PC-3 (cell line): ENCODE measurements around the gene HIVEP3.

Source experiments
- CTCF ChIP-seq: fragments of 300-600 bp; sonication (generic); conservative IDR thresholded peaks from 2 replicates; pipeline ENCODE4 v1.5.1; 2017; ENCODE audit warnings: antibody characterized with exemption, low read depth, mild to moderate bottlenecking, low read length
- EZH2 ChIP-seq: fragments of 300-600 bp; sonication (generic); IDR thresholded peaks from one replicate; pipeline ENCODE4 v1.6.1; 2017; ENCODE audit warnings: antibody characterized with exemption, mild to moderate bottlenecking, low read length; ENCODE audit not compliant: unreplicated experiment
- EZH2phosphoT487 ChIP-seq: fragments of 300-600 bp; sonication (generic); IDR thresholded peaks from 2 replicates; pipeline ENCODE4 v1.6.1; 2018; ENCODE audit warnings: mild to moderate bottlenecking, antibody characterized with exemption, low read length, borderline replicate concordance

DNA sequence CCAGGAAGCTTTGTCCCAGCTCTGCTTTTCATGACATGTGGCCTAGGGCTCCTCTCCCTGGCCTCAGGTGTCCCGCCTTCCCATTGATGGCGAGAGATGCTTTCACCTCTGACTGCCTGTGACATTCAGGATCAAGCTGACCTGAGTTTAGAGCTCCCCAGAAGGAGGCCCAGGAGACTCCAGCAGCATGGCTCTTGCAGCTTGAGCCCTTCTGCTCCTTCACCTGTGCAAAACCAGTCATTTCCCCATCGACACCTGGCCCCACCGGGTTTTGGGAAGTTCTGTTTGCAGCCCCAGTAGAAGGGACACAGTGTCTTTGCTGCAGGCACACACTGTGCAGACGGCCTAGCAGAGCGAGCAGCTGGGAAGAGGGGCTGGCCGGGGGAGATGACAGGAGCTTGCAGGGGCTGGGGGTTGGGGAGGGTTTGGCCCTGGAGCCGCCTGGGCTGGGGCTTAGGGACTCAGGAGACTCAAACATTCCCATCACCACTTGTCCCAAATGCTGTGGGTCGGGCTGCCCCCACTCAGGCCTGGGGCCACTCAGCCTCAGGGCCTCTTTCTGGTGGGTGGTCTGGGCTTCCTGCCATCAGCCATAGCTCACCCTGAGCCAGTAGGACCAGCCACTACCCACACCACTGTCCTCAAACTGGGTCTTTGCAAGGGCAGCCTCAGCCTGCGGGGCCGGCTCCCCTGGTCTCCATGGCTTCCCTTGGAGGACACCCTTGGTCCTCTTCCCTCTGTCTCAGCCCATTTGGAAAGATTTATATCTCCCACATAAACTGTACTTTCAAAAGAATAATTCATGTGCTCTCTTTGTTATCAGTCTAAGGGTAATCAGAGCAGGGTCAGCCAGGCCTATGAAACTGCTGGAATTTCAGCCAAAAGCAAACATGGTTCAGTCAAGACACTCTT is 430.4 kb downstream of the HIVEP3 start:
- TF ChIP-seq CTCF (no peak), EZH2phosphoT487 (no peak), EZH2 (no peak)
